ENCODE results near the gene ARRB2.
"Not testable (repeated sequence)": the region's sequence is repeated elsewhere in the genome, so short reads cannot be mapped to it uniquely, and the experiment has no call there.

Gene ARRB2

DNA sequence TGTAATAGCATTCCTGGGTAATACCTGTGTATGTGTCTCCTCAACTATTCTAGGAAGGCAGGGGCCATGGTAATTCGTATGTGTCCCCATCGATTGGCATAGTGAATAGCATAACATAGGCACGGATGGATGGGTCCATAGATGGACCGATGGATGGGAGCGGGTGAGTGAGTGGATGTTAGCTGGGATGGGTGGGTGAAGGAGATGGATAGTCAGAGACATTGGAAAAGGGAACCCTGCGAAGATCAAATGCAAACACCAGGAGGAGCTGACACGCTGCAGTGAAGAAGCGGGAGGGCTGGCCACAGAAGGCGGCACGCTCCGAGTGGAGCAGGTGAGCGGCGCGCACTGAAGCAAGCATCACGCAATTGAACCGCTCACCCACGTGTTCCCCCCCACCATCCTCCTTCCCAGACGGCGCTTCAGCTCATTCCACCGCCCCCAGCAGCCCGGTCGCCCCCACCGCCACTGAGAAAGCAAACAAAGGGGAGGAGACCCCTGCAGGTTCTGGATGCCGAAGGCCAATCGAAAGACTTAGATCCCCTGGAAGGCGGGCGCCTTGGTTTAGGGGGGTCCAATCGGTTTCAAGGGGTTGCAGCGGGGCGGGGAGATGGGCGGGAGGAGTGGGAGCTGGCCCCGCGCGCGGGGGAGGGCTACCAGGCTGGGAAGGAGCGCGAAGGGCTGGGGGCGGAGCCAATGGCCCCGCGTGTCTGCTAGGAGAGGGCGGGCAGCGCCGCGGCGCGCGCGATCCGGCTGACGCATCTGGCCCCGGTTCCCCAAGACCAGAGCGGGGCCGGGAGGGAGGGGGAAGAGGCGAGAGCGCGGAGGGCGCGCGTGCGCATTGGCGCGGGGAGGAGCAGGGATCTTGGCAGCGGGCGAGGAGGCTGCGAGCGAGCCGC, at the start of gene ARRB2:
TSS of gene ARRB2 (plus strand) at position 839 of the 899 bp plus-strand sequence. CDS start 90 bp downstream, outside the sequence.
- peak; percentile 95 for DNase-seq (ENCODE audit: low spot score)

- DNase-seq (ENCODE audit: low spot score) = no peak
Observed at GRCh38 chr17:4663711-4664110, 46.7 kb upstream of the ARRB2 start.

GRCh38 chr17:4664230-4664629, 46.2 kb upstream of the ARRB2 start:
- no peak for DNase-seq (ENCODE audit: low spot score)

GRCh38 chr17:4665027-4665426, 45.4 kb upstream of the ARRB2 start:
- no peak for DNase-seq (ENCODE audit: low spot score)

- no peak for DNase-seq (ENCODE audit: low spot score)
Observed at GRCh38 chr17:4666296-4666695, 44.1 kb upstream of the ARRB2 start.

GRCh38 chr17:4667166-4667565, 43.3 kb upstream of the ARRB2 start:
- DNase-seq (ENCODE audit: low spot score) = no peak

DNA sequence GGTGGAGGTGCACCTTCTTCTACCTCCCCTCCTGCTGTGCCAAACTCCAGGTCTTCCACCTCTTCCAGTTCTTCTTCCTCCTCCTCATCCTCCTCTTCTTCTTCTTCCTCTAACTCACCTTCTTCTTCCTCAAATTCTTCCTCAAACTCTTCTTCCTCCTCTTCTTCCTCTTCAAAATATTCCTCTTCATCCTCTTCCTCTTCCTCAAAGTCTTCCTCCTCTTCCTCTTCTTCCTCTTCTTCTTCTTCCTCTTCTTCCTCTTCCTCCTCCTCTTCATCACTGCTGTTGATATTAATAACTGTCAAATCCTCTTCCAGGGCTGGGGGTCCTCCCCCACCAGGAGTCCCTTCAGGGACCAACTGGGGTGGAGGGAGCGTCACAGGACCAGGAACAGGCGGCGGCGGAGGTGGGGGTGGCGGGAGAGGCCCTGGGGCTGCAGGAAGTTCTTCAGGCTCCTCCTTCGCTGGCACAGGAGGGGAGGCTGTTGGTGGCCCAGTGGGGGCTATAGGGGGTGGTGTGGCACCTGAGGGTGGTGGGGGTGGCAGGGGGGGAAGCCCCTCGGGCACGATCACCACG, 38.3 kb upstream of the ARRB2 start:
- no peak for DNase-seq (ENCODE audit: low spot score)

DNA sequence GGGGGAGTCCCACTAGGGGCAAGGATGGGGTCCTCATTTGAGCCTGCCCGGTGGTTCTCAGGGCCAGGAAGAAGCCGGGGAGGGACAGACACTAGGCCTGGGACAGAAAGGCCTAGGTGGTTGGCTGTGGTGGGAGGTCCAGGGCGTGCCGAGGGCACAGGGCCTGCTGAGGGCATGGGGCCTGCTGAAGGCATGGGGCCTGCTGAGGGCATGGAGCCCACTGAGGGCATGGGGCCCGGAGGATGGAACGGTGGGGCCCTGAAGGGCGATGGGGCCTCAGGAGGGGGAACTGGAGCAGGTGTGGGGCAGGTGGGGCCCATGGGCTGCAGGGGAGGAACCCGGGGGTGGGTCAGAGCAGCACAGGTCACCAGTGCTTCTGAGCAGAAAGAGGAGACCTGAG, 37.7 kb upstream of the ARRB2 start:
- no peak for DNase-seq (ENCODE audit: low spot score)

DNA sequence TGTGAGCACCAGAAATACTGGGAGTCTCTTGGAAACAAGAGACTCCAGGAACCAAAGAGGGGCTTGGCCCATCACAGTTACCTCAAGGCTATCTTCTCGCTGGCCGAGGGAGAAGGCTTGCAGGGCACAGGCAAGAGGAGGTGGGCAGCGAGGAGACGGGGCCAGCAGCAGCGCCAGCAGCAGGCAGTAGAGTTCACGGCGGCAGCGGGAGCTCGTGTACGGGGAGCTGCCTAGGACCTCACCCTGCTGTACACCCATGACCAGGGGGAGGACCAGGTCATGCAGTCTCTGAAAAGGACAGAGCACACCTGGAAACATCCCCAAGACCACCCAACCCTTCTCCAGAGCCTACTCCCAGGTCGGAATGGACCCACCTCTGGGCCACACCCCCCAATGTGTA, 37.3 kb upstream of the ARRB2 start:
- no peak for DNase-seq (ENCODE audit: low spot score)

- no peak for DNase-seq (ENCODE audit: low spot score)
Observed at GRCh38 chr17:4673986-4674684, 36.3 kb upstream of the ARRB2 start.

DNA sequence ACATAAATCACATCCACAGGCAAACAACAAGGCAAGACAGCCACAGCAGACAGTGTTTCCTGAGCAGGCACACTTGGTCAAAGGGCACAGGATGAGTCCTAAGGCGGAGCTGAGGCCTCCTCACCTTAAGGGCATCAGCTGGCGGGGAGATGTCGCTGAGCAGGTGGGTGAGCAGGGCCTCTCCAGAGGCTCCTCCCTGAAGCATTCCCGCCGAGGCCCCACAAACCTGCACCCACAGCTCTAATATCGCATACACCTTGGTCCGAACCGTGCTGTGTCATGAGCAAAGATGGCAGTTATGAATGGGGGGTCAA, 35.8 kb upstream of the ARRB2 start:
- no peak for DNase-seq (ENCODE audit: low spot score)

- DNase-seq (ENCODE audit: low spot score) = no peak
Observed at GRCh38 chr17:4675791-4676190, 34.6 kb upstream of the ARRB2 start.

GRCh38 chr17:4676791-4677190, 33.6 kb upstream of the ARRB2 start:
- no peak for DNase-seq (ENCODE audit: low spot score)

GRCh38 chr17:4678448-4679026, 31.9 kb upstream of the ARRB2 start:
- peak; percentile 52 for DNase-seq (ENCODE audit: low spot score)

- peak; percentile 17 for DNase-seq (ENCODE audit: low spot score)
Observed at GRCh38 chr17:4679658-4680057, 30.8 kb upstream of the ARRB2 start.

GRCh38 chr17:4683739-4684138, 26.7 kb upstream of the ARRB2 start:
- DNase-seq (ENCODE audit: low spot score) = not testable (repeated sequence)

- DNase-seq (ENCODE audit: low spot score) = not testable (repeated sequence)
Observed at GRCh38 chr17:4689872-4690271, 20.6 kb upstream of the ARRB2 start.

DNA sequence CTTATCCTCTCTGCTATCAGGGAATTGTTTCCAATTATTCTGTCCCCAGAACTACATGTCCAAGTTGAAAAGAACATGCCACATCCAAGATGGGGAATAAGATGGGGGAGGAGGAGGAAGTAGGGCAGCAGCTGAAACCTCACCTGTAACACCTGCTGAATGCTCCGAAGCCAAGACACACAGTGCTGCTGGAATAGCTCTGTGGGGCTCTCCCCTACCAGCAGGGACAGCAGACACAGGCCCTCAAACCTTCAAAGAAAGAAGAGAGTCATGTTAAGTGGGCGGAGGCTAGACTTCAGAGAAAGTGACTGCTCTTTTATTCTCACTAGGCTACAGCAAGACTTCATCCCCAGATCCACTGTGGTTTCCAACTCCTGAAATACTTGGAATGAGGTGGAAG, 19.7 kb upstream of the ARRB2 start:
- no peak for DNase-seq (ENCODE audit: low spot score)

- no peak for DNase-seq (ENCODE audit: low spot score)
Observed at GRCh38 chr17:4691686-4692085, 18.7 kb upstream of the ARRB2 start.

DNA sequence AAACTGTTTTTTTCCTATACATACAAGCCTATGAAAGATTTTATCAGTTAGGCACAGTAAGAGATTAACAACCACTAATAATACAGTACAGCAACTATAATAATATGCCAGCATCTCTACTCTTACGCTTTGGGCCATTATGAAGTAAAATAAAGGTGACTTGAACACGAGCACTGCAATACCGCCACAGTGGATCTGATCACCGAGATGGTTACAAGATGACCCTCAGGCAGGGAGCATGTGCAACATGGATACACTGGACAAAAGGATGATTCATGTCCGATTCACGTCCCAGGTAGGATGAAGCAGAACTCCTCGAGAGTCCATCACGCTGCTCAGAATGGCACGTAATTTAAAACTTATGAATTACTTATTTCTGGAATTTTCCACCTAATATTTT, 17.0 kb upstream of the ARRB2 start:
- no peak for DNase-seq (ENCODE audit: low spot score)

GRCh38 chr17:4696437-4696805, 14.0 kb upstream of the ARRB2 start:
- no peak for DNase-seq (ENCODE audit: low spot score)

- DNase-seq (ENCODE audit: low spot score) = not testable (repeated sequence)
Observed at GRCh38 chr17:4699401-4700056, 10.9 kb upstream of the ARRB2 start.

All from SW480 (cell line).